ENCODE measurements around the gene PRMT5.

DNA sequence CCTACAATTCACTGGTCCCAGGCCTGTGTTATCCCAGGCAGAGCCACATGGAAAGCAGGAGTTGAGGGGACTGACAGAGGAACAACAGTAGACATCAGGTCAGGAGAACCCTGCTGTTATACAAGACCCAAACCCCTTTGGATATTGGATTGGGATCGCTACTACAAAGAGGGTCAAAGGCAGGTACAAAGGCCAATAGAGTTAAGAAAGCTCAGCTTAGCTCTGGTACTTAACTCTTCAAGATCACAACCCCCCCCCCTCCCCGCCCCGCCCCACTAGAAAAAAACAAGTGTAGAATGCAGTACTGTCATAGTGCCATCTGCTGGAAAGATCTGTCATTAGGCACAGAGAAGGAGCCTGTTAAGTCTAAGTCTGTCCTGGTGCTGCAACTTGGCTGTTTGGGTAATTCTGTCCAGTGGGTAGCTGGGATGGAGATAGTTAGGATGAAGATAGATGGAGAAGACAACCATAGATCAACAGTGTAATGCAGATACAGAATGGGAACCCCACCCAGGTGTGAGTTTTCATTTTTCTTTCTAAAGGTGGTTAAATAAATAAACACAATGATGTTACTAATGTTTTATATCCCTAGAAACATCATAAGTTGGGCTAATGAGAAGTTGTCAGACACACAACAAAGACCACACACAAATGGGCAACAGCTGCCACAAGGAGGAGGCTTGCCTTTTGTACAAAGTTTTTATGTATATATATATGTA, 28.9 kb downstream of the PRMT5 start:
- TF ChIP-seq, protein P1, sequence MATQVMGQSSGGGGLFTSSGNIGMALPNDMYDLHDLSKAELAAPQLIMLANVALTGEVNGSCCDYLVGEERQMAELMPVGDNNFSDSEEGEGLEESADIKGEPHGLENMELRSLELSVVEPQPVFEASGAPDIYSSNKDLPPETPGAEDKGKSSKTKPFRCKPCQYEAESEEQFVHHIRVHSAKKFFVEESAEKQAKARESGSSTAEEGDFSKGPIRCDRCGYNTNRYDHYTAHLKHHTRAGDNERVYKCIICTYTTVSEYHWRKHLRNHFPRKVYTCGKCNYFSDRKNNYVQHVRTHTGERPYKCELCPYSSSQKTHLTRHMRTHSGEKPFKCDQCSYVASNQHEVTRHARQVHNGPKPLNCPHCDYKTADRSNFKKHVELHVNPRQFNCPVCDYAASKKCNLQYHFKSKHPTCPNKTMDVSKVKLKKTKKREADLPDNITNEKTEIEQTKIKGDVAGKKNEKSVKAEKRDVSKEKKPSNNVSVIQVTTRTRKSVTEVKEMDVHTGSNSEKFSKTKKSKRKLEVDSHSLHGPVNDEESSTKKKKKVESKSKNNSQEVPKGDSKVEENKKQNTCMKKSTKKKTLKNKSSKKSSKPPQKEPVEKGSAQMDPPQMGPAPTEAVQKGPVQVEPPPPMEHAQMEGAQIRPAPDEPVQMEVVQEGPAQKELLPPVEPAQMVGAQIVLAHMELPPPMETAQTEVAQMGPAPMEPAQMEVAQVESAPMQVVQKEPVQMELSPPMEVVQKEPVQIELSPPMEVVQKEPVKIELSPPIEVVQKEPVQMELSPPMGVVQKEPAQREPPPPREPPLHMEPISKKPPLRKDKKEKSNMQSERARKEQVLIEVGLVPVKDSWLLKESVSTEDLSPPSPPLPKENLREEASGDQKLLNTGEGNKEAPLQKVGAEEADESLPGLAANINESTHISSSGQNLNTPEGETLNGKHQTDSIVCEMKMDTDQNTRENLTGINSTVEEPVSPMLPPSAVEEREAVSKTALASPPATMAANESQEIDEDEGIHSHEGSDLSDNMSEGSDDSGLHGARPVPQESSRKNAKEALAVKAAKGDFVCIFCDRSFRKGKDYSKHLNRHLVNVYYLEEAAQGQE (IDR thresholded peaks at IDR 0.05; ENCODE audit: insufficient read depth in 1 of 2, low read depth in 2 of 2, low read length in 2 of 2): no peak
- no peak for TF ChIP-seq FOXP2 (optimal IDR thresholded peaks at IDR 0.05; ENCODE audit: borderline replicate concordance, extremely low read depth, extremely low read length, insufficient read depth)
- TF ChIP-seq SIN3A (IDR thresholded peaks at IDR 0.05; ENCODE audit: borderline replicate concordance, insufficient read depth, low read length): no peak
- no peak for TF ChIP-seq POLR2AphosphoS5 (IDR thresholded peaks at IDR 0.05; ENCODE audit: low read depth, low read length)
- no peak for TF ChIP-seq TAF1 (IDR thresholded peaks at IDR 0.05; ENCODE audit: borderline replicate concordance, insufficient read depth, low read length)
